Measurements from ENCODE around the gene ATR. TPM values are rescaled to one million over a fixed set of nuclear protein-coding genes. Genes with fewer than 3 reads are reported as not detected.

ATR gene
- polyA plus RNA-seq, 1 experiment = 6.0 TPM

DNA sequence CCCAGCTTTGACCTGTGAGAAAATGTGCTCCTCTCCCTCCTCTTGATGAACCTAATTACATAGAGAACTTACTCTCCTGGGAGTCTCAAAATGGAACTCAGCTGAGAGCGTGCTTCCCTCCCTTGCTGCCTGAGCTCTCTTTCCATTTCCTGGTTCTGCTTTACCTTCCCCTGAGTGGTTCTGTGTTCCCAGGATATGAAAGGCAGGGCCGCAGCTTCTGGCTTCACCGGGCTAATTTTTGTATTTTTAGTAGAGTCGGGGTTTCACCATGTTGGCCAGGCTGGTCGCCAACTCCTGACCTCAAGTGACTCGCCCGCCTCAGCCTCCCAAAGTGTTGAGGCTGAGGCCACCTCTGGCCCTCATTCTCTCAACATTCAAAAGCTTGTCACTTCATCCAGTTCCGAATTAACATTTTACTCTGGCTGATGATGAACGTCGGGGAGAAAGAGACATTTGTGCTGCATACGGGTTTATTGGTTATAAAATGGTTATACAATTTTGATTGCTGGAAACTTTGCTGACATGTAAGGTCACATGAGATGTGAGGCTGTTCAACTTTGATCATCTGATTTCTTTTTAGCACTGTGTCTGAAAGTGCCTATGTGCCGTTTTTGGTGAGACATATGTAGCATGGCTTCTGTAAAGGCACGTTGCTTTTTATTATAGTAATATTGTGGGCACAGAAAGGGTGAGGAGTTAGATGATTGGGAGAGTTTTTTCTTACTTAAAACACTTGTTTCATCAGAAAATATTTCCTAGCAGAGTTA, 24.3 kb upstream of the ATR start:
- H3K27me3 ChIP-seq (ENCODE audit: control insufficient read depth, insufficient read depth, low read length) = no peaks in the 10 kb centered on the region
- H3K36me3 ChIP-seq (ENCODE audit: control insufficient read depth, insufficient read depth, low read length) = no peaks in the 10 kb centered on the region
- ChIA-PET CTCF (interaction anchor here (2.0 kb wide), 1 partner anchor 16 kb away, joined by 6 read pairs; no protein-coding TSS in a partner anchor), POLR2A (no interaction called here)
- no peak overlapping the region for H3K4me3 ChIP-seq (ENCODE audit: low read depth, low read length)
- TF ChIP-seq, protein P1, sequence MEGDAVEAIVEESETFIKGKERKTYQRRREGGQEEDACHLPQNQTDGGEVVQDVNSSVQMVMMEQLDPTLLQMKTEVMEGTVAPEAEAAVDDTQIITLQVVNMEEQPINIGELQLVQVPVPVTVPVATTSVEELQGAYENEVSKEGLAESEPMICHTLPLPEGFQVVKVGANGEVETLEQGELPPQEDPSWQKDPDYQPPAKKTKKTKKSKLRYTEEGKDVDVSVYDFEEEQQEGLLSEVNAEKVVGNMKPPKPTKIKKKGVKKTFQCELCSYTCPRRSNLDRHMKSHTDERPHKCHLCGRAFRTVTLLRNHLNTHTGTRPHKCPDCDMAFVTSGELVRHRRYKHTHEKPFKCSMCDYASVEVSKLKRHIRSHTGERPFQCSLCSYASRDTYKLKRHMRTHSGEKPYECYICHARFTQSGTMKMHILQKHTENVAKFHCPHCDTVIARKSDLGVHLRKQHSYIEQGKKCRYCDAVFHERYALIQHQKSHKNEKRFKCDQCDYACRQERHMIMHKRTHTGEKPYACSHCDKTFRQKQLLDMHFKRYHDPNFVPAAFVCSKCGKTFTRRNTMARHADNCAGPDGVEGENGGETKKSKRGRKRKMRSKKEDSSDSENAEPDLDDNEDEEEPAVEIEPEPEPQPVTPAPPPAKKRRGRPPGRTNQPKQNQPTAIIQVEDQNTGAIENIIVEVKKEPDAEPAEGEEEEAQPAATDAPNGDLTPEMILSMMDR (IDR thresholded peaks at IDR 0.05; ENCODE audit: insufficient read depth, low read depth, low read length) = no peak
- DNase-seq (ENCODE audit: low read depth) = no peak

DNA sequence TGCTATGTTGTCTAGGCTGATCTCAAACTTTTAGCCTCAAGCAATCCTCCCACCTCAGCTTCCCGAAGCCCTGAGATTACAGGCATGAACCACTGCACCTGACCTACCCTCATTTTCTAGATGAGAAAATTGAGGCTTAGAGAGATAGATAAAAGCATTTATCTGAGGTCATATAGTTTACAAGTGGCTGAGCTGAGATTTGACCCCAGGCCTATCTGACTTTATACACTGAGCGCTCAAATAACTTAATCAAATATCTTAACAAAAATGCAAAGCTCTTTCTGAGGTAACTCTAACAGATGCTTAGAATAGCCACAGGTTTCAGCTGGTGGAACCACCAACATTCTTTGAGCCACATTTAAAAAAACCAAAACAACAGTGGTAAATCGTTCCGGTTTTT, 23.2 kb upstream of the ATR start:
- TF ChIP-seq, protein P1 (IDR thresholded peaks at IDR 0.05; ENCODE audit: insufficient read depth, low read depth, low read length) = no peak
- Histone ChIP-seq H3K4me3 (ENCODE audit: low read depth, low read length) (no peak overlapping the region), H3K27me3 (ENCODE audit: control insufficient read depth, insufficient read depth, low read length) (no peaks in the 10 kb centered on the region), H3K36me3 (ENCODE audit: control insufficient read depth, insufficient read depth, low read length) (no peaks in the 10 kb centered on the region)
- POLR2A ChIA-PET = interaction anchor here (0.7 kb wide), 1 partner anchor 722 kb away, joined by 5 read pairs; no protein-coding TSS in a partner anchor
- no peak for DNase-seq (ENCODE audit: low read depth)
- CTCF ChIA-PET = interaction anchor here (2.0 kb wide), 1 partner anchor 17 kb away, joined by 6 read pairs; no protein-coding TSS in a partner anchor

DNA sequence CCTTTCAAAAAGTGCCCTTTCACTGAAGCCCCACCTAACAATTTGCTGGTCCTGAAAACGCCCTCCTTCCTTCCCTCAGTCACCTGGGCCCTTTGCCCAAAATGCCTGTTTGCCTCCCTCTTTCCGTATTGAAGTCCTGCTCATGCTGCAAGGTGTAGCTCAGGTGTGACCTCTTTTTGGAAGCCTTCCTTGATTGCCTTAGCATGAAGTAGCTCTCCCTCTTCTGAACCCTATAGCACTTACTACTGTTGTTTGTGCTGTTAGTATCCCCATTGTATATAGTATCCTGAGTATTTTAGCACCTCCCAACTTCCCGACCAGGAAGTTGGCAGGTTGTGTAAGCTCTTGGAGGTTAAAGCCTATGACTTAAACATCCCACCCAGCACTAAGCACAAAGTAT, 19.4 kb upstream of the ATR start:
- DNase-seq (ENCODE audit: low read depth) = no peak
- TF ChIP-seq, protein P1 (IDR thresholded peaks at IDR 0.05; ENCODE audit: insufficient read depth, low read depth, low read length) = no peak
- no peak overlapping the region for H3K4me3 ChIP-seq (ENCODE audit: low read depth, low read length)
- H3K36me3 ChIP-seq (ENCODE audit: control insufficient read depth, insufficient read depth, low read length) = no peaks in the 10 kb centered on the region
- ChIA-PET CTCF (interaction anchor here (0.8 to 1.2 kb wide), 2 partner anchors 11 to 231 kb away, joined by 3 to 4 read pairs; no protein-coding TSS in a partner anchor), POLR2A (no interaction called here)
- no peaks in the 10 kb centered on the region for H3K27me3 ChIP-seq (ENCODE audit: control insufficient read depth, insufficient read depth, low read length)

DNA sequence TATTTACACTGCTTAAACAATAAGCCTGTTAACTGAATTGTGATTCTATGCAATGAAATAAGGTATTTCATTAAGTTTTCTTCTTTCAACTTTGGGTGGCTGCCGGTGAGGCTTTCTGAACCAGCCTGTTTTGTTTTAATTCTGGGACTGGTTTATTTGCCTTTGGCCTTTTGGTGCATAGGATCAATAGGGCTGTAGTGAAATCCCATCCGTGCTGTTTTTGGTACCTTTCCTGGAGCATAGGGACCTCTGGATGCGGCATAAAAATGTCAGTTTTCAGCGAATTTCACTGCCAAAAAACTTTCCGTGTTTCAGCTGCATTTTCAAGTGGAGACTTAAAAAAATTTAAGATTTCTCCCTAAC, 18.2 kb upstream of the ATR start:
- TF ChIP-seq, protein P1 (IDR thresholded peaks at IDR 0.05; ENCODE audit: insufficient read depth, low read depth, low read length) = no peak
- POLR2A ChIA-PET = no interaction called here
- CTCF ChIA-PET = interaction anchor here (1.0 to 1.2 kb wide), 2 partner anchors 11 to 232 kb away, joined by 3 to 4 read pairs; no protein-coding TSS in a partner anchor
- Histone ChIP-seq H3K4me3 (ENCODE audit: low read depth, low read length) (peak overlapping the region; percentile 74), H3K27me3 (ENCODE audit: control insufficient read depth, insufficient read depth, low read length) (no peaks in the 10 kb centered on the region), H3K36me3 (ENCODE audit: control insufficient read depth, insufficient read depth, low read length) (no peaks in the 10 kb centered on the region)
- no peak for DNase-seq (ENCODE audit: low read depth)

DNA sequence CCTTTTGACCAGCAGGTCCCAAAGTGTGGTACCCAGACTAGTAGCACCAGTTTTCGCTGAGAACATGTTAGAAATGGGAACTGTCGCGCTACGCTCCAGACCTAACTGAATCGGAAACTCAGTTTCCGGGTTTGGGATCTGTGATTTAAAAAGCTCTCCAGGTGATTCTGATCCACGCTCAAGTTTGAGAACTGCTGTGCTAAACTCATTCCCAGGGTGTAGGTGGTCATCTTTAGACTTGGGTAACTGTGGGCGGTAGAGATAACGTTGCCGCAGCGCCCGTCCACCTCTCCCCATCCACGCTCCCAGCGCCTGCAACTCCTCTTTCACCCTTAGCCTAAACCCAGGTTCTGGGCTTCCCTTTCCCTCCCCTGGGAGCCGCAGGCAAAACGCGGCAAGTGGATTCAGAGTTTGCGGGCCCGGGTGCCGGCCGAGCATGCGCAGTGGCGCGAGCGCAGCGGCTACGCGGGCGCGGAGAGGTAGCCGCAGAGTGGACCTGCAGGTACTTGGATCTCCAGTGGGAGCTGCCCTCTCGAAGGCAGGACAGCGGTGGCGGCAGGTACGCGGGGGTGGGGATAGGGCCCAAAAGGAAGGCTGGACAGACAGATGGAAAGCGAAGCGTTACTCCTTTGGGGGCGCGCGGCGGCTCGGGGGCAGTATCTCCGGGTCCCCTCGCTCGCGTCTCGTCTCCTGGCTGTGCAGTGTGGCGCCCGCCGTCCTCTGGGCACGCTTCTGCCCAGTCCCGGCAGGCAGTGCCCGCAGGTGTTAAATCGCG, 17.6 kb upstream of the ATR start, which contains the start of gene PLS1:
TSS of gene PLS1 (plus strand) at position 443 of the 775 bp plus-strand sequence. CDS start 67,845 bp downstream, outside the sequence.
- H3K36me3 ChIP-seq (ENCODE audit: control insufficient read depth, insufficient read depth, low read length) = no peaks in the 10 kb centered on the region
- TF ChIP-seq, protein P1 (IDR thresholded peaks at IDR 0.05; ENCODE audit: insufficient read depth, low read depth, low read length) = no peak
- H3K27me3 ChIP-seq (ENCODE audit: control insufficient read depth, insufficient read depth, low read length) = no peaks in the 10 kb centered on the region
- CTCF ChIA-PET = interaction anchor here (1.0 kb wide), 1 partner anchor 11 kb away, joined by 3 read pairs; no protein-coding TSS in a partner anchor
- DNase-seq (ENCODE audit: low read depth) = no peak
- POLR2A ChIA-PET = no interaction called here
- peak within 1 kb of the TSS; percentile 74 for H3K4me3 ChIP-seq (ENCODE audit: low read depth, low read length)

Data from BJ (cell line).